Retinal pigment epithelial cell (primary cell): ENCODE results near the gene GTF2H4.

Source experiments
- DNase-seq: peaks from one replicate; pipeline ENCODE4 v3.0.0-alpha.2; 2010; ENCODE audit warnings: low read depth
- H3K4me3 ChIP-seq: 2 replicates; pipeline ENCODE4 v1.5.1; 2011; ENCODE audit warnings: mild to moderate bottlenecking, low read length, control low read depth, moderate library complexity
- TF ChIP-seq, protein P1 (sequence below): conservative IDR thresholded peaks from 2 replicates; pipeline ENCODE4 v1.5.1; 2011; ENCODE audit warnings: low read depth, low read length, control low read depth, inconsistent platforms

GTF2H4 gene

DNA sequence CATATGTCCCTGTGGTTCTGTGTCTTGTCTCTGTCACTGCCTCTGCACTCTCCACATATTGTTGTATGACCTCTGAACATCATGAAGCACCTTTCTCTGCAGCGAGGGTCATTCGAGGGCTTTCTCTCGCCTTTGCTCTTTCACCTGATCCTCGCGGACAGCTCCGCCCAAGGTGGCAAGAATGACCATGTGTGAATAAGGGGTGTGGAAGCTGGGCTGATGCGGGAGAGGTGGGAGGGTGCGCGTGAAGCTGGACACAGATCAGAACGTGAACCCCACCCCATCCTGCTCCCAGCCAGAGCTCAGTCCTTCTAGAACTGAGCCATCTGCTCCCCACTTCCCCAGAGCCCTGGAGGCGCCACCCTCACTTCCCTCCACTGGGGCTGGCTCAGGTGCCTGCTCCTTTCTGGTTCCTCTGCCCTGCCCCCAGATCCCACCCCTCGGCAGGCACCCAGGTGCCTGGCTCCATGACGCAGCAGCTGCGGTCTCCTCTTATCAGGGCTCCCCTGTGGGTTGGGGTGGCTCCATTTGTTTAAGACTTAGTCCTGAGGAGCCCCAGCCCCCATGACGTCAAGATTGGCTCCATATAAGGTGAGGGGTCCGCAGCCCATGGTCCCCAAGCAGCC lies 32.5 kb downstream of the GTF2H4 start, which contains the start of gene MUCL3:
TSS of gene MUCL3 (plus strand) at position 613 of the 626 bp plus-strand sequence. CDS start 27 bp downstream, outside the sequence.
- DNase-seq = no peak
- TF ChIP-seq, protein P1, sequence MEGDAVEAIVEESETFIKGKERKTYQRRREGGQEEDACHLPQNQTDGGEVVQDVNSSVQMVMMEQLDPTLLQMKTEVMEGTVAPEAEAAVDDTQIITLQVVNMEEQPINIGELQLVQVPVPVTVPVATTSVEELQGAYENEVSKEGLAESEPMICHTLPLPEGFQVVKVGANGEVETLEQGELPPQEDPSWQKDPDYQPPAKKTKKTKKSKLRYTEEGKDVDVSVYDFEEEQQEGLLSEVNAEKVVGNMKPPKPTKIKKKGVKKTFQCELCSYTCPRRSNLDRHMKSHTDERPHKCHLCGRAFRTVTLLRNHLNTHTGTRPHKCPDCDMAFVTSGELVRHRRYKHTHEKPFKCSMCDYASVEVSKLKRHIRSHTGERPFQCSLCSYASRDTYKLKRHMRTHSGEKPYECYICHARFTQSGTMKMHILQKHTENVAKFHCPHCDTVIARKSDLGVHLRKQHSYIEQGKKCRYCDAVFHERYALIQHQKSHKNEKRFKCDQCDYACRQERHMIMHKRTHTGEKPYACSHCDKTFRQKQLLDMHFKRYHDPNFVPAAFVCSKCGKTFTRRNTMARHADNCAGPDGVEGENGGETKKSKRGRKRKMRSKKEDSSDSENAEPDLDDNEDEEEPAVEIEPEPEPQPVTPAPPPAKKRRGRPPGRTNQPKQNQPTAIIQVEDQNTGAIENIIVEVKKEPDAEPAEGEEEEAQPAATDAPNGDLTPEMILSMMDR = no peak
- no peak within 1 kb of the TSS for H3K4me3 ChIP-seq

DNA sequence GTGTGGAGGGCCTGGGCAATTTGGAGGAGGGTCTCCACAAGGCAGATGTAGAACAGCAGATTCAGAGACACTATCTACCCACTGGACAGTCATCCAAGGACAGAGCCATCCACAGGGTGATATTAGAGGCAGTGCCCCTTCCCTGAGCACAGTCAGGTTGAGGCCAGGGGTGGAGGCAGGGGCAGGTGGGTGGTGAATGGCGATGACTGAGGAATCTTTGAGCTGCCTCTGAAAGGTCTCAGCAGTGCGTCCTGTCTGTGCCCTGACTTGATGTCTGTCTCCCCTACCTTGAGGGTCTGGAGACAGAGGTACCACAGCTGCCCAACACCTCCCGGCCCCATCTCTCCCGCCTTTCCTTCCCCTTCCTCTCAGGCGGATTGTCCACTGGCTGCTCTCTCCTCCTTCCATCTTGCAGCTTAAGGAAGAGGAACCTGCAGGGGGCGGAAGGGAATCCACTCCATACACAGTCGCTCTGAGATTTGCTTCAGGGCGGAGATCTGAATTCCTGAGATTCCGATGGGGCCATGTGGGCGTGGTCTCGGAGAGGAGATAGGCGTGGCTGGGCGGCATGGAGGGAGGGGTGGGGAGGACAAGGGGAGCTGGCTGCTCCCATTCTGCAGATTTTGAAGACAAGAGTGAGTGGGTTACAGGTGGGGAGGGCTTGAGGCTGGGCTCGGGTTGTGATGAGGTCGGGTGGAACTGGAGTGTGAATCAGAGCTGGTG lies 34.5 kb downstream of the GTF2H4 start:
- peak; percentile 64 for DNase-seq
- no peak overlapping the region for H3K4me3 ChIP-seq
- TF ChIP-seq, protein P1 = peak; percentile 84

DNA sequence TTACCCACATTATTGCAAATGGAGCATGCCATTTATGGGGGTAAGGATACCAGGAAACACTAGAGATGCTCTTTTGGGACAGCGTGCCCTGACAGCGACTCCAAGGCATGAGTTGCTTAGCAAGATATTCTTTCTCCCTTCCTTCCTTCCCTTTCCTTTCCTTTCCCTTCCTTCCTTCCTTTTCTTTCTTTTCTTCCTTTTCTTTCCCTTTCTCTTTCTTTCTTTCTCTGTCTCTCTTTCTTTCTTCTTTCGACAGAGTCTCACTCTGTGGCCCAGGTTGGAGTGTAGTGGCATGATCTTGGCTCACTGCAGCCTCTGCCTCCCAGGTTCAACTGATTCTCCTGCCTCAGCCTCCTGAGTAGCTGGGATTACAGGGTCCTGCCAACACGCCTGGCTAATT lies 36.0 kb downstream of the GTF2H4 start:
- no peak for DNase-seq
- TF ChIP-seq, protein P1 = no peak
- H3K4me3 ChIP-seq = no peak overlapping the region

DNA sequence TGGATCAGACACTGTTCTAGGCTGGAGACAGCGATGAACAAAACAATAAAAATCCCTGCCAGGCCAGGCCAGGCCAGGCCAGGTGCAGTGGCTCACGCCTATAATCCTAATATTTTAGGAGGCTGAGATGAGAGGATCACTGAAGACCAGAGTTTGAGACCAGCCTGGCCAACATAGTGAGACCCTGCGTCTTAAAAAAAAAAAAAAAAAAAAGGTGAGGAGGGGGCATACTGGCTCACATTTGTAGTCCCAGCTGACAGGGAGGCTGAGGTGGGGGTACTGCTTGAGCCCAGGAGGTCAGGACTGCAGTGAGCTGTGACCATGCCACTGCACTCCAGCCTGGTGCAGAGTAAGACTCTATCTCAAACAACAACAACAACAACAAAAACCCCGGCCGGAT lies 37.3 kb downstream of the GTF2H4 start:
- TF ChIP-seq, protein P1 = no peak
- H3K4me3 ChIP-seq = no peak overlapping the region
- no peak for DNase-seq

DNA sequence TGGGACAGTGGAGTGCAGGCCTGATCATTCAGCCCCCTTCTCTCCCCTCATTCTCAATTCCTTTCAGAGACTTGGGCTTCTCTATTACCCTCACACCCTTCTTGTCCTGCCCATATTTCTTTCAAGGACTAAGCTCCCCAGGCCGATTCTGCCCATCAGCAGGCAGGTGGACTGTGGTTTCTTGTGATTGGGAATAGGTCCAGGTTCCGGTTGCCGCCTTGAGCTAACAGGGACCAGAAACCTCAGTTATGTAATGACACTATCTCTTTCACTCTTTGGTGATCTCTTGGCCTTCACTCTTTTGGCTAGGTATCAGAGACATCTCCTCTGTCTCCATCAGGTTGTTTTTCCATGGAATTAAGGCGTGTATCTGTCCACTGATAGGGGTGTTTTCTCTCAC lies 39.2 kb downstream of the GTF2H4 start:
- DNase-seq = no peak
- TF ChIP-seq, protein P1 = no peak
- H3K4me3 ChIP-seq = no peak overlapping the region

DNA sequence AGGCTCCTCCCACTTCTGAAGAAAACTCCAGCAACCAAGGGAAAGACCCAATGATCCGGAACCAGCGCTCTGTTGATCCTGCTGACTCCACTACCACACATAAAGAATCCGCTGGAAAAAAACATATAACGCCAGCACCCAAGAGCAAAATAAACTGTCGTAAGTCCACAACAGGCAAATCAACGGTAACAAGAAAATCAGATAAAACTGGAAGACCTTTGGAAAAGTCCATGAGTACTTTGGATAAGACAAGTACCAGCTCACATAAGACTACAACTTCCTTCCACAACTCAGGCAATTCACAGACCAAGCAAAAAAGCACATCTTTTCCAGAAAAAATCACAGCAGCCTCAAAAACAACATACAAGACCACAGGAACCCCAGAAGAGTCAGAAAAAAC lies 40.8 kb downstream of the GTF2H4 start:
- H3K4me3 ChIP-seq = no peak overlapping the region
- TF ChIP-seq, protein P1 = no peak
- no peak for DNase-seq

DNA sequence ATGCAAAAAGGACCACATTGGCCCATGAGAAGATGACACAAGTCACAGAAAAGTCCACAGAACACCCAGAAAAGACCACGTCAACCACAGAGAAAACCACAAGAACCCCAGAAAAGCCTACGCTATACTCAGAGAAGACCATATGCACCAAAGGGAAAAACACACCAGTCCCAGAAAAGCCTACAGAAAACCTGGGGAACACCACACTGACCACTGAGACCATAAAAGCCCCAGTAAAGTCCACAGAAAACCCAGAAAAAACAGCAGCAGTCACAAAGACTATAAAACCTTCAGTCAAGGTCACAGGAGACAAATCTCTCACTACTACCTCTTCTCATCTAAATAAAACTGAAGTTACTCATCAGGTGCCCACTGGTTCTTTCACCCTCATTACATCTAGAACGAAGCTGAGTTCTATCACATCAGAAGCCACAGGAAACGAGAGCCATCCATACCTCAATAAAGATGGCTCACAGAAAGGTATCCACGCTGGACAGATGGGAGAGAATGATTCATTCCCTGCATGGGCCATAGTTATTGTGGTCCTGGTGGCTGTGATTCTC lies 44.0 kb downstream of the GTF2H4 start:
- H3K4me3 ChIP-seq = no peak overlapping the region
- no peak for DNase-seq
- TF ChIP-seq, protein P1 = no peak
